Measurements from ENCODE around the gene TRMT1.

GRCh38 chr19:13072188-13072908, 44.2 kb downstream of the TRMT1 start:
- TF ChIP-seq CTCF (IDR thresholded peaks at IDR 0.05) (no peak), POLR2A (IDR thresholded peaks at IDR 0.05) (no peak), EP300 (IDR thresholded peaks at IDR 0.05) (no peak), POLR2AphosphoS5 (IDR thresholded peaks at IDR 0.05) (no peak)
